DMS79 treated with DMSO at 0.1 percent for 48 hours (cell line): ENCODE data around the gene ECE2.

Source experiments
- DNase-seq: peaks from one replicate; lab custom pipeline; 2025; lab: John Stamatoyannopoulos, UW

ECE2 gene

GRCh38 chr3:184275961-184276910 lies at the start of gene ECE2:
Gene ECE2, plus strand, starts transcription at chr3:184276022. Its CDS starts 132 bp downstream, at chr3:184276154.
- DNase-seq, result peak; percentile 9

GRCh38 chr3:184227481-184227935 lies 48.3 kb upstream of the ECE2 start:
- DNase-seq, result no peak

- peak; percentile 14 for DNase-seq
Observed at GRCh38 chr3:184228376-184229137, 47.3 kb upstream of the ECE2 start.

GRCh38 chr3:184229394-184230080 lies 46.3 kb upstream of the ECE2 start, which contains the start of gene VWA5B2:
Gene VWA5B2, plus strand, starts transcription at chr3:184229585. Its CDS starts 944 bp downstream, at chr3:184230529.
- peak; percentile 38 for DNase-seq

GRCh38 chr3:184230081-184230602 lies 45.7 kb upstream of the ECE2 start:
- no peak for DNase-seq

- DNase-seq, result peak; percentile 52
Observed at GRCh38 chr3:184230603-184231528, 45.0 kb upstream of the ECE2 start.

GRCh38 chr3:184231671-184232070 lies 44.2 kb upstream of the ECE2 start:
- DNase-seq, result peak; percentile 27

- DNase-seq, result no peak
Observed at GRCh38 chr3:184233127-184233843, 42.5 kb upstream of the ECE2 start.

GRCh38 chr3:184234224-184234623 lies 41.6 kb upstream of the ECE2 start:
- DNase-seq, result peak; percentile 22

GRCh38 chr3:184234671-184235380 lies 41.0 kb upstream of the ECE2 start:
- no peak for DNase-seq

- DNase-seq, result no peak
Observed at GRCh38 chr3:184235381-184236032, 40.3 kb upstream of the ECE2 start.

- no peak for DNase-seq
Observed at GRCh38 chr3:184236033-184236410, 39.8 kb upstream of the ECE2 start.

GRCh38 chr3:184236636-184237035 lies 39.2 kb upstream of the ECE2 start:
- DNase-seq, result no peak

GRCh38 chr3:184237211-184237610 lies 38.6 kb upstream of the ECE2 start:
- no peak for DNase-seq

GRCh38 chr3:184237807-184238206 lies 38.0 kb upstream of the ECE2 start:
- DNase-seq, result no peak

- DNase-seq, result no peak
Observed at GRCh38 chr3:184238246-184238818, 37.5 kb upstream of the ECE2 start.

GRCh38 chr3:184239221-184239620 lies 36.6 kb upstream of the ECE2 start:
- no peak for DNase-seq

GRCh38 chr3:184239708-184240107 lies 36.1 kb upstream of the ECE2 start:
- DNase-seq, result no peak
